Endothelial cell of umbilical vein (primary cell): Measurements from ENCODE around the gene TMEM138. TPM values are rescaled to one million over a fixed set of nuclear protein-coding genes. Genes with fewer than 3 reads are reported as not detected.

ENCODE experiments used
- BruUV-seq: library from RNA; stranded (reverse); fragments of 400-500 nt; replicated peaks from 2 replicates; lab custom pipeline; 2021; lab: Mats Ljungman, UMichigan
- CTCF ChIA-PET: fragments of 300-600, 350-600 bp; sonication (Branson Sonifier 250); formaldehyde crosslinking; loops from one replicate; lab custom pipeline; 2021; ENCODE audit warnings: antibody characterized with exemption, inconsistent platforms; lab: Charles Lee
- POLR2A ChIA-PET: fragments of 300-600, 350-600 bp; sonication (Branson Sonifier 250); formaldehyde crosslinking; loops from one replicate; lab custom pipeline; 2021; ENCODE audit warnings: antibody characterized with exemption, inconsistent platforms; lab: Charles Lee
- DNase-seq: peaks from one replicate; pipeline ENCODE4 v3.0.0-alpha.2; 2011; ENCODE audit warnings: low read depth, low spot score
- FAIRE-seq: peaks from 2 replicates; lab custom pipeline; 2011; peaks lifted over from hg19 to GRCh38; lab: Jason Lieb, UNC
- H2AFZ ChIP-seq: 2 replicates; pipeline ENCODE4 v1.6.0; 2012; ENCODE audit warnings: low read depth, low read length, control low read depth, inconsistent platforms
- H3K27ac ChIP-seq: 2 replicates; pipeline ENCODE4 v1.5.1; 2011; ENCODE audit warnings: low read depth, mild to moderate bottlenecking, control low read depth, low read length, moderate library complexity; ENCODE audit not compliant: insufficient read depth
- H3K27me3 ChIP-seq, 2 experiments: 2 replicates each; pipeline versions ENCODE4 v1.6.0 to v1.6.1; 2011; ENCODE audit warnings: low read length in 2 of 2, mixed read lengths in 1 of 2; ENCODE audit not compliant: control insufficient read depth in 2 of 2, insufficient read depth in 2 of 2
- H3K36me3 ChIP-seq, 2 experiments: 2 replicates in 1 of 2; 3 replicates in 1 of 2; pipeline ENCODE4 v1.5.1; 2011; ENCODE audit warnings: low read length in 2 of 2, mild to moderate bottlenecking in 1 of 2, moderate library complexity in 1 of 2; ENCODE audit not compliant: control insufficient read depth in 2 of 2, insufficient read depth in 2 of 2; ENCODE audit errors: extremely low read depth in 1 of 2
- H3K4me1 ChIP-seq: 3 replicates; pipeline ENCODE4 v1.5.1; 2011; ENCODE audit warnings: mild to moderate bottlenecking, low read length; ENCODE audit not compliant: control insufficient read depth, insufficient read depth; ENCODE audit errors: extremely low read depth
- H3K4me2 ChIP-seq: 2 replicates; pipeline ENCODE4 v1.6.1; 2011; ENCODE audit warnings: low read length, control low read depth, mixed read lengths; ENCODE audit not compliant: insufficient read depth
- H3K4me3 ChIP-seq, 3 experiments: fragments of 200-600 bp in 1 of 3; sonication (generic), shearing (Covaris generic) in 1 of 3; replicated peaks in 1 of 3; 2 replicates each; pipeline ENCODE4 v1.5.1; 2011 to 2016; ENCODE audit warnings: control low read depth in 3 of 3, low read length in 3 of 3, mild to moderate bottlenecking in 2 of 3, inconsistent platforms in 1 of 3, low read depth in 1 of 3, moderate library complexity in 1 of 3; ENCODE audit not compliant: insufficient read depth in 1 of 3
- H3K79me2 ChIP-seq: 2 replicates; pipeline ENCODE4 v1.6.0; 2012; ENCODE audit warnings: low read length, inconsistent platforms; ENCODE audit not compliant: control insufficient read depth, insufficient read depth
- H3K9ac ChIP-seq: replicated peaks from 2 replicates; pipeline ENCODE3; 2011; ENCODE audit warnings: low read length, control low read depth; ENCODE audit not compliant: insufficient read depth; ENCODE audit errors: extremely low read depth
- H3K9me1 ChIP-seq: replicated peaks from 3 replicates; pipeline ENCODE4 v1.6.0; 2011; ENCODE audit warnings: mild to moderate bottlenecking, low read length; ENCODE audit not compliant: control insufficient read depth, insufficient read depth; ENCODE audit errors: extremely low read depth
- H3K9me3 ChIP-seq: replicated peaks from 2 replicates; pipeline ENCODE4 v1.5.1; 2012; ENCODE audit warnings: low read length, inconsistent platforms; ENCODE audit not compliant: control insufficient read depth, insufficient read depth
- H4K20me1 ChIP-seq: replicated peaks from 2 replicates; pipeline ENCODE3; 2011; ENCODE audit warnings: mild to moderate bottlenecking, low read length; ENCODE audit not compliant: control insufficient read depth, insufficient read depth; ENCODE audit errors: extremely low read depth
- CTCF ChIP-seq, 2 donors: IDR thresholded peaks; 1 replicate in 1 of 2; 2 replicates in 1 of 2; pipeline ENCODE4 v1.5.1; 2011; ENCODE audit warnings: low read length in 2 of 2, mild to moderate bottlenecking in 2 of 2, moderate library complexity in 2 of 2, control low read depth in 1 of 2, inconsistent platforms in 1 of 2, low read depth in 1 of 2; ENCODE audit not compliant: insufficient read depth in 1 of 2; ENCODE audit errors: extremely low read depth in 1 of 2
- EZH2 ChIP-seq: IDR thresholded peaks from 2 replicates; pipeline ENCODE4 v1.6.1; 2012; ENCODE audit warnings: borderline replicate concordance, low read depth, mild to moderate bottlenecking, moderate library complexity, low read length, inconsistent platforms; ENCODE audit not compliant: severe bottlenecking
- FOS ChIP-seq: IDR thresholded peaks from 2 replicates; pipeline ENCODE4 v1.6.1; 2011; ENCODE audit warnings: mild to moderate bottlenecking, low read length, moderate library complexity, borderline replicate concordance; ENCODE audit not compliant: insufficient read depth
- GATA2 ChIP-seq: IDR thresholded peaks from 2 replicates; pipeline ENCODE4 v1.7.0; 2011; ENCODE audit warnings: low read depth, mild to moderate bottlenecking, moderate library complexity, mixed read lengths, low read length; ENCODE audit not compliant: insufficient read length, insufficient read depth
- JUN ChIP-seq: IDR thresholded peaks from 2 replicates; pipeline ENCODE4 v1.6.1; 2011; ENCODE audit warnings: borderline replicate concordance, low read depth; ENCODE audit not compliant: insufficient read length, insufficient read depth
- MAX ChIP-seq: IDR thresholded peaks from 2 replicates; pipeline ENCODE4 v1.6.1; 2011; ENCODE audit not compliant: insufficient read depth, insufficient read length
- MYC ChIP-seq: IDR thresholded peaks from one replicate; pipeline ENCODE4 v1.6.1; 2011; ENCODE audit warnings: mild to moderate bottlenecking, low read depth, low read length
- POLR2A ChIP-seq: IDR thresholded peaks from 2 replicates; pipeline ENCODE4 v1.6.1; 2012; ENCODE audit warnings: low read depth, mild to moderate bottlenecking, control low read depth, low read length
- POLR2AphosphoS5 ChIP-seq: IDR thresholded peaks from 2 replicates; pipeline ENCODE4 v1.6.1; 2012; ENCODE audit warnings: low read depth, mild to moderate bottlenecking, control low read depth, low read length, moderate library complexity; ENCODE audit not compliant: insufficient read depth
- dilution Hi-C: fragments of 300-500 bp; cut with MboI; formaldehyde crosslinking; loops from one replicate; pipeline ENCODE4 v1.15.0; 2019; ENCODE audit warnings: low sequenced_read_pairs; ENCODE audit not compliant: extremely low pct_ligation_motif_present
- intact Hi-C: fragments of 100-400 bp; cut with micrococcal nuclease; formaldehyde crosslinking; loops from one replicate; pipeline ENCODE4 v1.10.0; 2022
- polyA plus RNA-seq, 4 experiments: library from polyadenylated mRNA; depleted of rRNA in 3 of 4; stranded (reverse) in 3 of 4; unstranded in 1 of 4; fragments of >200 nt; gene quantifications; 2 replicates each; pipeline versions ENCODE4 v1.2.1 to v1.2.3, GENCODE V29; 2011 to 2012; ENCODE audit warnings: missing spikeins in 1 of 4
- total RNA-seq: library from RNA; stranded (reverse); gene quantifications from 2 replicates; pipeline ENCODE4 v1.2.3, GENCODE V29; 2021

The TMEM138 gene
- total and polyA plus RNA-seq, 2 donors (not counting 3 experiments of a cell fraction or from before 2014, with no cell fraction given), result 37.9 to 60.0 TPM

GRCh38 chr11:61338783-61339489 is 23.2 kb upstream of the TMEM138 start:
- Histone ChIP-seq H3K27me3 (no peaks in the 10 kb centered on the region), H3K27ac (no peak overlapping the region), H3K9me1 (no peaks in the 10 kb centered on the region), H3K36me3 (peaks cover 0 to 2% of the 10 kb centered on the region in 2 experiments), H4K20me1 (no peaks in the 10 kb centered on the region), H3K9ac (no peak overlapping the region), H3K4me3 (no peak overlapping the region), H3K79me2 (no peaks in the 10 kb centered on the region), H3K4me1 (no peaks in the 10 kb centered on the region), H3K9me3 (no peaks in the 10 kb centered on the region), H2AFZ (no peak overlapping the region), H3K4me2 (no peak overlapping the region)
- BruUV-seq, result no TSS peak
- ChIA-PET POLR2A (no interaction called here), CTCF (interaction anchor here (1.5 to 8.0 kb wide), 2 partner anchors 20 to 45 kb away, joined by 3 to 345 read pairs; no protein-coding TSS in a partner anchor)
- TF ChIP-seq EZH2 (no peak), CTCF (IDR thresholded peaks at IDR 0.05; ENCODE audit: extremely low read depth in 1 of 2, insufficient read depth in 1 of 2, low read depth in 1 of 2, low read length in 2 of 2) (no peak), MYC (no peak), POLR2A (no peak), JUN (no peak), MAX (no peak), POLR2AphosphoS5 (no peak), FOS (no peak), GATA2 (no peak)
- no peak for FAIRE-seq
- no peak for DNase-seq
- intact Hi-C loops, result loop anchor here (10.0 kb wide), 1 partner anchor 84 kb away; no protein-coding TSS in a partner anchor
- dilution Hi-C loops, result no loop called here
